HG03103 (cell line): ENCODE measurements around the gene IQGAP1.
"Not testable (repeated sequence)": the region's sequence is repeated elsewhere in the genome, so short reads cannot be mapped to it uniquely, and the experiment has no call there.

Source experiments
- ATAC-seq: cut with Tn5 transposase; IDR thresholded peaks from one replicate; pipeline ENCODE4 v1.9.1; 2021; ENCODE audit warnings: low read depth; ENCODE audit not compliant: unreplicated experiment

The IQGAP1 gene

GRCh38 chr15:90409587-90409986 is 21.5 kb downstream of the IQGAP1 start:
- not testable (repeated sequence) for ATAC-seq

- not testable (repeated sequence) for ATAC-seq
Measured at GRCh38 chr15:90410316-90410715, 22.3 kb downstream of the IQGAP1 start.

GRCh38 chr15:90411176-90411575 is 23.1 kb downstream of the IQGAP1 start:
- ATAC-seq, result no peak

DNA sequence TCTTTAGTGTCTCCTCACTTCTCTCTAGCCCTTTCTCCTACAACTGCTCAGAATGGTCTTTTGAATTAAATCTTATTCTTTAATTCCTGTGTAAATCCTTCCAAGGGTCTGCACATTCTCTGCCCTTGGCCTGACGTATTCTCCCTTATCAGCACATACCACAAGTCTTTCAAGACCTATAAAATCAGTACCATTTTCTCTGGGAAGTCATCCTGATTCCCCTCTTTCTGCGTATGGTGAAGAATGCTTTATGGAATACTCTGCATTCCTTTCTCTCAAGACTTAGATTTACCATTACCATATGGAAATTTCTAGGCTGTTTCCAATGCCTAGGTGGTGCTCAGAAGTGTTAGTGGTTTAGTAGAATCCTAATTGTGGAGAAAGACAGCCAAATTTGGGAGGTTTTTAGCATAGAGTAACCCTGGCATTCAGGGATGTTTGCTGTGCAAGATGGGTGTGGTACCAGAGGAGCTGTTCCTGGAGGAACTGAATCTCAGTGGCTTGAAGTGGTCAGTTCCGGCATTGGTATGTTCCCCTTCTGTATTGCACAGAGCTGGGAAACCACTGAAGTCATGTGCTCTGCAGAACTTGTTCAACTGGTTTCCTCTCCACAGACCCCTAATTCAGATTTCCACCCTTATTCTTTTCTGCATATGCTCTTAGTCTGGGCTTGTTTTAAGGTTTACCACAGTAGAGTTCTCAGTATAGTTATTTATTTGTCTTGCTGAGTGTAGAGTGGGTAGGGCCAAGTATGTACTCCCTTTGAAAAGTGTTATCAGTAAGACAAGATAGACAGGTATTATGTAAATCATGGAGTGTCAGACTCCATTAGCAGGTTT is 24.5 kb downstream of the IQGAP1 start:
- ATAC-seq, result peak; percentile 94

- no peak for ATAC-seq
Measured at GRCh38 chr15:90413411-90414379, 25.7 kb downstream of the IQGAP1 start.

GRCh38 chr15:90414408-90415028 is 26.5 kb downstream of the IQGAP1 start:
- ATAC-seq, result no peak

DNA sequence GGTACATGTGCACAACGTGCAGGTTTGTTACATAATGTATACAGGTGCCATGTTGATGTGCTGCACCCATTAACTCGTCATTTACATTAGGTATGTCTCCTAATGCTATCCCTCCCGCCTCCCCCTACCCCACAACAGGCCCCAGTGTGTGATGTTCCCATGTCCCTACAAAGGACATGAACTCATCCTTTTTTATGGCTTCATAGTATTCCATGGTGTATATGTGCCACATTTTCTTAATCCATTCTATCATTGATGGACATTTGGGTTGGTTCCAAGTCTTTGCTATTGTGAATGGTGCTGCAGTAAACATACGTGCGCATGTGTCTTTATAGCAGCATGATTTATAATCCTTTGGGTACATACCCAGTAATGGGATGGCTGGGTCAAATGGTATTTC is 28.0 kb downstream of the IQGAP1 start:
- ATAC-seq, result not testable (repeated sequence)

DNA sequence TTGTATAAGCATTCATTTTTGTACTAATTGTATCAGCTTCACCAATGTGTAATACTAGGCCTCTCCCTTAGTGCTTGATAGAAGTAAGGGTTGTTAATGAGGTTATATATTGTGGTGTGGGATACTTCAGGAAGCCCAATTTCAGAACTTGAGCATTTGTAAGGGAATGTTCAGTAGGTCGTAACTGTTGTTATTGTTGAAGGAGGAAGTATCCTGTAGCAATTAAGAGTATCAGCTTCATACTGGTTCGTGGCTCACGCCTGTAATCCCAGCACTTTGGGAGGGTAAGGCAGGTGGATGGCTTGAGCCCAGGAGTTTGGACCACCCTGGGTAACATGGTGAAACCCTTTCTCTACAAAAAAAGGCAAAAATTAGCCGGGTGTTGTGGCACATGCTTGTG is 30.6 kb downstream of the IQGAP1 start:
- ATAC-seq, result no peak

- ATAC-seq, result no peak
Measured at GRCh38 chr15:90419206-90419605, 31.2 kb downstream of the IQGAP1 start.

GRCh38 chr15:90419738-90420406 is 31.8 kb downstream of the IQGAP1 start:
- no peak for ATAC-seq

- ATAC-seq, result no peak
Measured at GRCh38 chr15:90420451-90420850, 32.4 kb downstream of the IQGAP1 start.

- ATAC-seq, result no peak
Measured at GRCh38 chr15:90421527-90421926, 33.5 kb downstream of the IQGAP1 start.

DNA sequence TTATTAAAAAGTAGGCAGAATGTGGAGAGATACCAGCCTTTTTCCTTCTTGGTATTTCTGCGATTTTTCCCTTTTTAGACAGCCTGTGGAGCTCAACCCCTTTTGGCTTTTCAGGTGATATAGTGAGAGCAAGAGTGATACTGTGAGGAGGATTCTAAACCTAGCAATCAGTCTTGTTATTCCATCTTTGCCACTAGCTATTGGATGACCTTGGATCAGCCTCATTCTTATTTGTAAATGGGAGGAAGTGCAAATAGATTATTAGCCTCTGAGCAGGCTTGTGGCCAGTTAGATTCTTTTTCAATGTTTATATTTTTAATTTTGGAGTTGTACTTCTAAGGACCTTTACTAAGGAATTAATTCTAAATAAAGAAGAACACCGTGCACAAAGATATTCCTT is 34.0 kb downstream of the IQGAP1 start:
- ATAC-seq, result no peak

GRCh38 chr15:90422936-90423335 is 34.9 kb downstream of the IQGAP1 start:
- ATAC-seq, result no peak

DNA sequence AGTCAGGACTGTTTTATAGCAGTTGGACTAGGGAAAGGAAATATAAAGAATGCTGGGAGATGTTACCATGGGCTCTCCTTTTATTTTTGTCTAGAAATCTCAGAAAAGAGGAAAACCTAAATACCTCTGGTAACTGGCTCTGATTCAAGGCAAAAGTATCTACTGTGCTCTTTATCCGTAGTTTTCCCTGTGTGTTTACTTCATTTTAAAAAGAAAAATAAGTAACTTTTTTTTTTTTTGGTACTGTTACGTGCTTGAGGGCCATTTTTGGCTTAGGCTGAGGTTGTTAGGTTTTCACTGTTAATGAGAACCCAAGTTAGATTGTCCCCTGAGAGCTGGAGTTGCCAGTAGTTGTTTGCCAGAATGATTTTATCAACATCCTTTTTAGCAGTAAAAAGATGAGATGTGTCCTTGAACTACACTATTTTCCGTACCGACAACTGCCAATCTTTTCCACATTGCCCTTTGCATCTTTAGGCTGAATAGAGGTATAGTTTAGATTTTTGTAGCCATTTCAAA is 35.8 kb downstream of the IQGAP1 start:
- ATAC-seq, result no peak

- no peak for ATAC-seq
Measured at GRCh38 chr15:90425726-90426346, 37.8 kb downstream of the IQGAP1 start.

DNA sequence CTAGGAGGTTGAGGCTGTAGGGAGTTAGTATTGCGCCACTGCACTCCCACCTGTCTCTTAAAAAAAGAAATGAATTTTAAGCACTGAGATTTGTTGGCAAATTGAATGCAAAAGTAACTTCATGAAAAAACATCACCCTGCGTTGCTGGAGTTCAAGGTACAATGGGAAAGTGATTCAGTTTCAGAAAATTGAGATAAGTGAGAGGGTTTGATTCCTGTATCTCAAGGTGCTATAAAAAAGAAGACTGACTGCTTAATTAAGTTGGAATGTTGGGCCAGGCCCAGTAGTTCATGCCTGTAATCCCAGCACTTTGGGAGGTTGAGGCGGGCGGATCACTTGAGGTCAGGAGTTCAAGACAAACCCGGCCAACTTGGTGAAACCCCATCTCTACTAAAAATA is 39.1 kb downstream of the IQGAP1 start:
- no peak for ATAC-seq

GRCh38 chr15:90432253-90432652 is 44.2 kb downstream of the IQGAP1 start:
- ATAC-seq, result no peak

- no peak for ATAC-seq
Measured at GRCh38 chr15:90435652-90436337, 47.8 kb downstream of the IQGAP1 start.
